Esophagus squamous epithelium (tissue), 5 donors: Measurements from ENCODE around the gene FERMT2. TPM values are rescaled to one million over a fixed set of nuclear protein-coding genes. Genes with fewer than 3 reads are reported as not detected.

ENCODE experiments used
- DNase-seq: peaks from one replicate; lab custom pipeline; 2025; lab: John Stamatoyannopoulos, UW
- H3K27ac ChIP-seq, 4 donors: fragments of 200-600 bp; sonication (generic); one replicate each; pipeline ENCODE4 v1.5.1; 2016 to 2019; ENCODE audit warnings: mild to moderate bottlenecking in 1 of 4
- H3K27me3 ChIP-seq, 4 donors: fragments of 200-600 bp; sonication (generic); 1 replicate in 3 of 4; 2 replicates in 1 of 4; pipeline versions ENCODE4 v1.5.1 to v1.6.0; 2017 to 2021; ENCODE audit warnings: antibody characterized with exemption in 1 of 4
- H3K36me3 ChIP-seq, 3 donors: fragments of 200-600 bp; sonication (generic); one replicate each; pipeline ENCODE4 v1.5.1; 2016 to 2019
- H3K4me1 ChIP-seq, 3 donors: fragments of 200-600 bp; sonication (generic); one replicate each; pipeline ENCODE4 v1.5.1; 2017 to 2019
- H3K4me3 ChIP-seq, 4 donors: fragments of 200-600 bp; sonication (generic); 1 replicate in 3 of 4; 2 replicates in 1 of 4; pipeline ENCODE4 v1.5.1; 2016 to 2019; ENCODE audit warnings: mild to moderate bottlenecking in 2 of 4, moderate library complexity in 1 of 4
- H3K9me3 ChIP-seq, 3 donors: fragments of 200-600 bp; sonication (generic); one replicate each; pipeline ENCODE4 v1.5.1; 2016 to 2019
- POLR2A ChIP-seq, 4 donors: fragments of 450-650 bp; IDR thresholded peaks; one replicate each; pipeline ENCODE4 v1.6.1; 2017; ENCODE audit warnings: antibody characterized with exemption in 4 of 4, mild to moderate bottlenecking in 4 of 4, moderate library complexity in 3 of 4
- WGBS, 2 donors: methylation state at CpG; one replicate each; pipeline ENCODE4 v1.1.5; 2018; 5-methylcytosine and 5-hydroxymethylcytosine counted together
- intact Hi-C: fragments of 100-400 bp; cut with DNase I; formaldehyde crosslinking; loops from one replicate; pipeline ENCODE4 v1.15.0; 2022
- total RNA-seq, 4 donors: library from RNA; depleted of rRNA; stranded (reverse); fragments of >200 nt; gene quantifications; one replicate each; pipeline ENCODE4 v1.1.0, GENCODE V29; 2016
- TF ChIP-seq, protein P1 (sequence below), 6 experiments: fragments of 450-650 bp in 4 of 6; fragments of 200-600 bp in 2 of 6; sonication (generic) in 2 of 6; IDR thresholded peaks; one replicate each; pipeline ENCODE4 v1.5.1; 2016 to 2019; ENCODE audit warnings: antibody characterized with exemption in 6 of 6, mild to moderate bottlenecking in 4 of 6, moderate library complexity in 4 of 6
- donor health status: DM: yes; HTN: yes; CAD: no.

The FERMT2 gene
- total RNA-seq, 4 donors from 2014 or later: 1.7 to 72.1 (median 14.4) TPM

- 65 to 91% methylated on average over 1 of the region's 1 CpG for WGBS, 2 donors
- H3K9me3 ChIP-seq: no peaks in the 10 kb centered on the region
- intact Hi-C loops: no loop called here
Observed at GRCh38 chr14:52992236-52992870, 41.5 kb upstream of the FERMT2 start.

GRCh38 chr14:52988139-52988538, 37.3 kb upstream of the FERMT2 start:
- intact Hi-C loops: no loop called here
- no peak for DNase-seq
- TF ChIP-seq POLR2A (IDR thresholded peaks at IDR 0.05): no peak
- TF ChIP-seq, protein P1, sequence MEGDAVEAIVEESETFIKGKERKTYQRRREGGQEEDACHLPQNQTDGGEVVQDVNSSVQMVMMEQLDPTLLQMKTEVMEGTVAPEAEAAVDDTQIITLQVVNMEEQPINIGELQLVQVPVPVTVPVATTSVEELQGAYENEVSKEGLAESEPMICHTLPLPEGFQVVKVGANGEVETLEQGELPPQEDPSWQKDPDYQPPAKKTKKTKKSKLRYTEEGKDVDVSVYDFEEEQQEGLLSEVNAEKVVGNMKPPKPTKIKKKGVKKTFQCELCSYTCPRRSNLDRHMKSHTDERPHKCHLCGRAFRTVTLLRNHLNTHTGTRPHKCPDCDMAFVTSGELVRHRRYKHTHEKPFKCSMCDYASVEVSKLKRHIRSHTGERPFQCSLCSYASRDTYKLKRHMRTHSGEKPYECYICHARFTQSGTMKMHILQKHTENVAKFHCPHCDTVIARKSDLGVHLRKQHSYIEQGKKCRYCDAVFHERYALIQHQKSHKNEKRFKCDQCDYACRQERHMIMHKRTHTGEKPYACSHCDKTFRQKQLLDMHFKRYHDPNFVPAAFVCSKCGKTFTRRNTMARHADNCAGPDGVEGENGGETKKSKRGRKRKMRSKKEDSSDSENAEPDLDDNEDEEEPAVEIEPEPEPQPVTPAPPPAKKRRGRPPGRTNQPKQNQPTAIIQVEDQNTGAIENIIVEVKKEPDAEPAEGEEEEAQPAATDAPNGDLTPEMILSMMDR (IDR thresholded peaks at IDR 0.05): no peak

More at GRCh38 chr14:52992236-52992870, 41.5 kb upstream of the FERMT2 start:
- Histone ChIP-seq H3K4me1 (no peaks in the 10 kb centered on the region), H3K4me3 (no peak overlapping the region), H3K27me3 (no peaks in the 10 kb centered on the region), H3K27ac (no peak overlapping the region), H3K36me3 (no peaks in the 10 kb centered on the region)
- no peak for DNase-seq
- TF ChIP-seq POLR2A (IDR thresholded peaks at IDR 0.05): no peak
- TF ChIP-seq, protein P1 (IDR thresholded peaks at IDR 0.05): no peak

DNA sequence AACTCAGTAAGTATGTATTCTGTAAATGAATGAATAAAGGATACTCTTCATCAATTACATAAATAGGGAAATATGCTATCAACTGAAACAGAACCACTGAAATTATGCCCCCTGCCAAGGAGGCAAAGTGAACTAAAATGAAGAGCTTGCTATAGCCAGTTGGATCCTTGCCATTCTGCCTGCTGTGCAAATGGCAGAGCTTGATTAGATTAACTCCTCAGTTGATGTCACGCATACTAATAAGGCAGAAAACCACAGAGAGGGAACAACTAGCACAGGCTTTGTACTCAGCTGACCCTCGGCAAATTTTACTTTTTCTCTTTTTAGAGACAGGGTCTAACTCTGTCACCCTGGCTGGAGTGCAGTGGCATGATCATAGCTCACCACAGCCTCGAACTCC, 36.7 kb upstream of the FERMT2 start:
- DNase-seq: no peak
- no peaks in the 10 kb centered on the region for H3K9me3 ChIP-seq
- no peaks in the 10 kb centered on the region for H3K36me3 ChIP-seq
- 61 to 78% methylated on average over 3 of the region's 3 CpGs for WGBS, 2 donors
- intact Hi-C loops: no loop called here
- H3K4me1 ChIP-seq: no peaks in the 10 kb centered on the region
- no peak overlapping the region for H3K4me3 ChIP-seq
- H3K27me3 ChIP-seq: no peaks in the 10 kb centered on the region
- H3K27ac ChIP-seq: no peak overlapping the region
- TF ChIP-seq, protein P1 (IDR thresholded peaks at IDR 0.05): no peak
- no peak for TF ChIP-seq POLR2A (IDR thresholded peaks at IDR 0.05)

More at GRCh38 chr14:52988139-52988538, 37.3 kb upstream of the FERMT2 start:
- no peak overlapping the region for H3K4me3 ChIP-seq
- no peaks in the 10 kb centered on the region for H3K36me3 ChIP-seq
- no peak overlapping the region for H3K27ac ChIP-seq
- no peaks in the 10 kb centered on the region for H3K27me3 ChIP-seq
- no peaks in the 10 kb centered on the region for H3K4me1 ChIP-seq
- H3K9me3 ChIP-seq: no peaks in the 10 kb centered on the region

GRCh38 chr14:52987042-52987441, 36.2 kb upstream of the FERMT2 start:
- 37 to 45% methylated on average over 2 of the region's 2 CpGs for WGBS, 2 donors
- Histone ChIP-seq H3K27ac (no peak overlapping the region), H3K9me3 (no peaks in the 10 kb centered on the region), H3K36me3 (no peaks in the 10 kb centered on the region), H3K4me1 (no peaks in the 10 kb centered on the region), H3K27me3 (no peaks in the 10 kb centered on the region), H3K4me3 (no peak overlapping the region)
- TF ChIP-seq, protein P1 (IDR thresholded peaks at IDR 0.05): no peak
- no peak for TF ChIP-seq POLR2A (IDR thresholded peaks at IDR 0.05)
- intact Hi-C loops: no loop called here
- no peak for DNase-seq

DNA sequence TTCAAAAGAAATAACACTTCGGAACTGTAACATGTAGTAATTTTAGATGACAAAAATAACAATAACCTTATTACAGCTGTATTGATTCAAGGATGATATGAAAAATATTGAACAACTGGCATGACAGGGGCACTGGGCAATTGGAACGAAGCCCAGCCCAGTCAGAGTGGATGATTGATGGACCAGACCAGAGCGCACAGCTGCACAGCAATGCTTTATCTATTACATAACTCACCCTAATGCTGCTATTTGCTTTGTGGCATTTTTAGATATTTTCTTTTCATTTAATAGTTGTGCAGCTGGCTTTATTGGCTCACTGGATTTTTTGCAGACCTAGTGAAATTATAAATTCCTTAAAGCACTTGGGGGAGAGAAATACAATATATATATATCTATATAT, 26.9 kb upstream of the FERMT2 start:
- intact Hi-C loops: no loop called here
- TF ChIP-seq, protein P1 (IDR thresholded peaks at IDR 0.05): no peak
- TF ChIP-seq POLR2A (IDR thresholded peaks at IDR 0.05): no peak
- Histone ChIP-seq H3K27ac (no peak overlapping the region), H3K9me3 (no peaks in the 10 kb centered on the region), H3K36me3 (no peaks in the 10 kb centered on the region), H3K4me3 (no peak overlapping the region), H3K4me1 (peaks cover 0 to 5% (median 0%) of the 10 kb centered on the region in 3 donors), H3K27me3 (no peaks in the 10 kb centered on the region)
- WGBS, 2 donors: 26 to 49% methylated on average over 3 of the region's 3 CpGs
- DNase-seq: no peak
